RWPE2 (cell line): Measurements from ENCODE around the gene HRH2.
"Not testable (repeated sequence)": the region's sequence is repeated elsewhere in the genome, so short reads cannot be mapped to it uniquely, and the experiment has no call there.

Source experiments
- ATAC-seq: fragments of 200-7000 bp; cut with Tn5 transposase; 3 replicates; pipeline ENCODE4 v1.9.1; 2021; ENCODE audit warnings: low read depth
- DNase-seq: peaks from one replicate; pipeline ENCODE4 v3.0.0-alpha.2; 2020; ENCODE audit warnings: low spot score
- H3K27ac ChIP-seq: fragments of 450-650 bp; 2 replicates; pipeline ENCODE4 v1.5.1; 2017; ENCODE audit warnings: mild to moderate bottlenecking; ENCODE audit not compliant: poor library complexity, severe bottlenecking
- H3K27me3 ChIP-seq: fragments of 250-450 bp; sonication (Bioruptor Pico); 2 replicates; pipeline ENCODE4 v1.5.1; 2021; ENCODE audit warnings: mild to moderate bottlenecking, moderate library complexity; ENCODE audit not compliant: insufficient read depth, poor library complexity, severe bottlenecking
- H3K36me3 ChIP-seq: fragments of 250-450 bp; sonication (Bioruptor Pico); 2 replicates; pipeline ENCODE4 v1.5.1; 2020; ENCODE audit warnings: low read depth, mild to moderate bottlenecking, moderate library complexity
- H3K4me1 ChIP-seq: fragments of 250-450 bp; sonication (Bioruptor Pico); 2 replicates; pipeline ENCODE4 v1.5.1; 2021; ENCODE audit warnings: mild to moderate bottlenecking, moderate library complexity; ENCODE audit not compliant: insufficient read depth, poor library complexity, severe bottlenecking
- H3K4me3 ChIP-seq: fragments of 250-450 bp; sonication (Bioruptor Pico); 2 replicates; pipeline ENCODE4 v1.5.1; 2021; ENCODE audit warnings: mild to moderate bottlenecking, moderate library complexity; ENCODE audit not compliant: severe bottlenecking
- H3K9me3 ChIP-seq: fragments of 250-450 bp; sonication (Bioruptor Pico); 2 replicates; pipeline ENCODE4 v1.5.1; 2021; ENCODE audit warnings: mild to moderate bottlenecking, moderate library complexity; ENCODE audit not compliant: severe bottlenecking
- TF ChIP-seq, protein P1 (sequence below): fragments of 450-650 bp; IDR thresholded peaks from one replicate; pipeline ENCODE4 v1.5.1; 2017; ENCODE audit warnings: mild to moderate bottlenecking, moderate library complexity; ENCODE audit not compliant: poor library complexity, severe bottlenecking

The HRH2 gene

DNA sequence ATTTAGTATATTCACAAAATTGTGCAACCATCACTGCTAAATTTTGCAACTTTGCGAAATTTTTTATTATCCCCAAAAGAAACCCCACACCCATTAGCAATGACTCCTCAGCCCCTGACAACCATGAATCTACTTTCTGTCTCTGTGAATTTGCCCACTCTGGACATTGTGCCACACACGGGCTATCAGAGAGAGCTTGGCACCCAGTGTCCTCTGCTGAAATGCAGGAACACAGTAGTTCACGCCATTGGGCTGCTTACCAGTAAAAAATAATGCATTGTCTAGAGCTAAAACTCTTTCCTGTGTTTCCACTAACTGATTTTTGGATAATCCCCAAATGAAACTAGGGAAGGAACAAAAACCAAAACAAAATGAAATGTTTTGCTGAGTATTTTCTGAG, 60.0 kb downstream of the HRH2 start:
- DNase-seq (peak; percentile 6), ATAC-seq (no peak)
- Histone ChIP-seq H3K27ac (no peak overlapping the region), H3K4me1 (no peaks in the 10 kb centered on the region), H3K36me3 (no peaks in the 10 kb centered on the region), H3K27me3 (peaks cover 3% of the 10 kb centered on the region), H3K9me3 (peaks cover 3% of the 10 kb centered on the region), H3K4me3 (no peak overlapping the region)
- TF ChIP-seq, protein P1, sequence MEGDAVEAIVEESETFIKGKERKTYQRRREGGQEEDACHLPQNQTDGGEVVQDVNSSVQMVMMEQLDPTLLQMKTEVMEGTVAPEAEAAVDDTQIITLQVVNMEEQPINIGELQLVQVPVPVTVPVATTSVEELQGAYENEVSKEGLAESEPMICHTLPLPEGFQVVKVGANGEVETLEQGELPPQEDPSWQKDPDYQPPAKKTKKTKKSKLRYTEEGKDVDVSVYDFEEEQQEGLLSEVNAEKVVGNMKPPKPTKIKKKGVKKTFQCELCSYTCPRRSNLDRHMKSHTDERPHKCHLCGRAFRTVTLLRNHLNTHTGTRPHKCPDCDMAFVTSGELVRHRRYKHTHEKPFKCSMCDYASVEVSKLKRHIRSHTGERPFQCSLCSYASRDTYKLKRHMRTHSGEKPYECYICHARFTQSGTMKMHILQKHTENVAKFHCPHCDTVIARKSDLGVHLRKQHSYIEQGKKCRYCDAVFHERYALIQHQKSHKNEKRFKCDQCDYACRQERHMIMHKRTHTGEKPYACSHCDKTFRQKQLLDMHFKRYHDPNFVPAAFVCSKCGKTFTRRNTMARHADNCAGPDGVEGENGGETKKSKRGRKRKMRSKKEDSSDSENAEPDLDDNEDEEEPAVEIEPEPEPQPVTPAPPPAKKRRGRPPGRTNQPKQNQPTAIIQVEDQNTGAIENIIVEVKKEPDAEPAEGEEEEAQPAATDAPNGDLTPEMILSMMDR, result no peak

DNA sequence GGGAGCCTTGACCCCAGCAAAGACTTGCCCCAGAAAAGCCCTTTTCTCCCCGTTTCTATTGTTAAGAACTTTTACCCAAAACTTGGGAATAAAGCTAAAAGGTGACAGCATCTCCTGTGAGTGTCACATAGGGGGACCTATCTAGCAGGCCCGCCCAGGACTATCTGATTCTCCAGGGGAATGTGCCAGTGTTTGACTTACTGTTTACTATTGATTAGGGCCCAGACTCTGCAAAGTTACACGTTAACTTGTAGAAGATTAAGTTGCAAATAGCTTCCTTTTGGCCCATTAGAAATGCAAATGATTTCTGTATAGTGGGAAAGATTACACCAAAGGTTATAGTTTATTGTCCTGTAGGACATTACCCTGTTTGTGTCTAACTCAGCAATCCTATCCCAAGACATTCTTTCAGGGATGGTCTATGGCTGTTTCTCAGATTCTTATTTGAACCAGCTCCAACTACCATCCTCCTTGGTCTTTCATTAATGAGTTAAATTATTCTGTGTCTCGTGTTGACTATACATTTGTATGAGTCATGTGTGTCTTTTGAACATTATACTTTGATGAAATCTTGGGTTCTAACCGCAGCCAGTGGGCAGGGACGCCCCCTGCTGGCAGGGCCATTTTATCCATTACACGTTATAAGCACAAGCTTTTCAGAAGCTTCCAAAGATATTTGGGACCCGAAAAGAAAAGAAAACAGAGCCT, 60.7 kb downstream of the HRH2 start:
- no peaks in the 10 kb centered on the region for H3K4me1 ChIP-seq
- DNase-seq, result peak; percentile 19

DNA sequence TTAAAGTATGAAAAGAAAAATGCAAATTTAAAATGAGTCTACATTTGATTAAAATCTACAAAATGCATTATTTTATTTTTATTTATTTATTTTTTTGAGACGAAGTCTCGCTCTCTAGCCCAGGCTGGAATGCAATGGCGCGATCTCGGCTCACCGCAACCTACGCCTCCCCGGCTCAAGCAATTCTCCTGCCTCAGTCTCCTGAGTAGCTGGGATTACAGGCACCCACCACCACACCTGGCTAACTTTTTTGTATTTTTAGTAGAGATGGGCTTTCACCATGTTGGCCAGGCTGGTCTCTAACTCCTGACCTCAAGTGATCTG, 61.2 kb downstream of the HRH2 start:
- not testable (repeated sequence) for H3K4me1 ChIP-seq, H3K27ac ChIP-seq, H3K36me3 ChIP-seq, H3K9me3 ChIP-seq, ATAC-seq, H3K27me3 ChIP-seq, H3K4me3 ChIP-seq
- peak; percentile 3 for DNase-seq
- TF ChIP-seq, protein P1, result peak; percentile 47

More for the DNA sequence above, 60.7 kb downstream of the HRH2 start:
- Histone ChIP-seq H3K27me3 (no peaks in the 10 kb centered on the region), H3K36me3 (no peaks in the 10 kb centered on the region), H3K27ac (no peak overlapping the region), H3K4me3 (no peak overlapping the region), H3K9me3 (peaks cover 3% of the 10 kb centered on the region)
- TF ChIP-seq, protein P1, result peak; percentile 84
- peak; percentile 44; the same call in 1 of the 3 replicates for ATAC-seq

DNA sequence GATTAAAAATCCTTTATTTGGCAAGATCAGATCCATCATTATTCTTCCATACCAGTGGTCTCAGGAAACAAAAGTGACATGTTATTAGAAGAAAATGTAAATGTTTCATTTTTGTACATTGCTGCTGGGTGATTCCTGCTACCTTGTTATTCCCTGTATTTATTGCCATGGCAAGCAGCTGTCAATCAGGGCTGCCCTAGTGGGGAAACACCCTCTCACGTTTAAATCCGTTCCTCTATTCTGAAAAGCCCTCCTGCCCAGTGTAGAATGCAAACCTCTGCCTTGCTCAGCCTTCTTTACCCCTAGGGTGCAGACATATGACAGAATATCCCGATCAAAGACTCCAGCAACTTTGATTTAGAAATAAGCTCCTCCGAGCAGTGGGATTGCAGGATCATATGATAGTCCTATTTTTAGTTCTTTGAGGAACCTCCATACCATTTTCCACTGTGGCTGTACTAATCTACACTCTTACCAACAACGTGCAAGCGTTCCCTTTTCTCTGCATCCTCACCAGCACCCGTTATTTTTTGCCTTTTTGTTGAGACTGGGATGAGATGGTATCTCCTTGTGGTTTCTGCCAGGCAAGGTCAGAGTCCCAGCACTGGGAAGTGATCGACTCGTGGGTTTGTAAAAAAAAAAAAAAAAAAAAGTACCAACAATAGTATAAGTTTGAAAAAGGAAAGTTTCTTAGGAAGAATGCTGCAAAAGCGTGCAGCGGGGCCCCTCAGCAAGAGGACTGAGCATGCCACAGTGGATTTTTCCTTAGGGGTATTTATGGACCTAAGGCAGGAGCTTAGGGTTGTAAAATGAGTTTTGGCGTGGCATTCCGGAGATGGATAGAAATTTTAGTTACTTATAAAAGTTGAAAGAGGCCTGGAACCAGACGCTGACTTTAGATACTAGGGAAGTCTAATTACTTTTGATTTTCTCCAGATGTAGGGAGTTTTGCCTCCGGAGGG, 66.7 kb downstream of the HRH2 start:
- no peaks in the 10 kb centered on the region for H3K36me3 ChIP-seq
- ATAC-seq (no peak), DNase-seq (no peak)
- no peaks in the 10 kb centered on the region for H3K9me3 ChIP-seq
- H3K4me3 ChIP-seq, result no peak overlapping the region
- no peaks in the 10 kb centered on the region for H3K4me1 ChIP-seq
- H3K27ac ChIP-seq, result no peak overlapping the region
- H3K27me3 ChIP-seq, result no peaks in the 10 kb centered on the region
- TF ChIP-seq, protein P1, result no peak
